ENCODE data around the gene CASP8AP2.

- TF ChIP-seq, protein P1, sequence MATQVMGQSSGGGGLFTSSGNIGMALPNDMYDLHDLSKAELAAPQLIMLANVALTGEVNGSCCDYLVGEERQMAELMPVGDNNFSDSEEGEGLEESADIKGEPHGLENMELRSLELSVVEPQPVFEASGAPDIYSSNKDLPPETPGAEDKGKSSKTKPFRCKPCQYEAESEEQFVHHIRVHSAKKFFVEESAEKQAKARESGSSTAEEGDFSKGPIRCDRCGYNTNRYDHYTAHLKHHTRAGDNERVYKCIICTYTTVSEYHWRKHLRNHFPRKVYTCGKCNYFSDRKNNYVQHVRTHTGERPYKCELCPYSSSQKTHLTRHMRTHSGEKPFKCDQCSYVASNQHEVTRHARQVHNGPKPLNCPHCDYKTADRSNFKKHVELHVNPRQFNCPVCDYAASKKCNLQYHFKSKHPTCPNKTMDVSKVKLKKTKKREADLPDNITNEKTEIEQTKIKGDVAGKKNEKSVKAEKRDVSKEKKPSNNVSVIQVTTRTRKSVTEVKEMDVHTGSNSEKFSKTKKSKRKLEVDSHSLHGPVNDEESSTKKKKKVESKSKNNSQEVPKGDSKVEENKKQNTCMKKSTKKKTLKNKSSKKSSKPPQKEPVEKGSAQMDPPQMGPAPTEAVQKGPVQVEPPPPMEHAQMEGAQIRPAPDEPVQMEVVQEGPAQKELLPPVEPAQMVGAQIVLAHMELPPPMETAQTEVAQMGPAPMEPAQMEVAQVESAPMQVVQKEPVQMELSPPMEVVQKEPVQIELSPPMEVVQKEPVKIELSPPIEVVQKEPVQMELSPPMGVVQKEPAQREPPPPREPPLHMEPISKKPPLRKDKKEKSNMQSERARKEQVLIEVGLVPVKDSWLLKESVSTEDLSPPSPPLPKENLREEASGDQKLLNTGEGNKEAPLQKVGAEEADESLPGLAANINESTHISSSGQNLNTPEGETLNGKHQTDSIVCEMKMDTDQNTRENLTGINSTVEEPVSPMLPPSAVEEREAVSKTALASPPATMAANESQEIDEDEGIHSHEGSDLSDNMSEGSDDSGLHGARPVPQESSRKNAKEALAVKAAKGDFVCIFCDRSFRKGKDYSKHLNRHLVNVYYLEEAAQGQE (IDR thresholded peaks at IDR 0.05; ENCODE audit: unreplicated experiment): no peak
- TF ChIP-seq POLR2AphosphoS5 (IDR thresholded peaks at IDR 0.05; ENCODE audit: low read depth) (no peak), EZH2 (IDR thresholded peaks at IDR 0.05; ENCODE audit: low read depth, unreplicated experiment) (no peak), CTCF (conservative IDR thresholded peaks at IDR 0.05; ENCODE audit: low read depth in 2 of 2) (no peak), CREB1 (CRISPR knock-in tag; IDR thresholded peaks at IDR 0.05; ENCODE audit: low read depth) (no peak), EZH2phosphoT487 (IDR thresholded peaks at IDR 0.05; ENCODE audit: unreplicated experiment) (no peak), ZNF331 (CRISPR knock-in tag; IDR thresholded peaks at IDR 0.05; ENCODE audit: low read depth) (no peak), STAT1 (IDR thresholded peaks at IDR 0.05; ENCODE audit: unreplicated experiment) (no peak)
Measured at GRCh38 chr6:89858041-89858440, 28.4 kb downstream of the CASP8AP2 start.
